OCI-LY7 (cell line): ENCODE measurements around the gene ITGAV. TPM values are rescaled to one million over a fixed set of nuclear protein-coding genes. Genes with fewer than 3 reads are reported as not detected.

Experiments
- BruUV-seq: library from RNA; stranded (reverse); fragments of 400-500 nt; replicated peaks from 2 replicates; lab custom pipeline; 2021; lab: Mats Ljungman, UMichigan
- CTCF ChIA-PET: fragments of 300-600 bp; sonication (Branson Sonifier 250); formaldehyde crosslinking; loops from one replicate; lab custom pipeline; 2022; ENCODE audit warnings: antibody characterized with exemption; ENCODE audit not compliant: unreplicated experiment; lab: Charles Lee
- POLR2A ChIA-PET: fragments of 300-600 bp; sonication (Branson Sonifier 250); formaldehyde crosslinking; loops from one replicate; lab custom pipeline; 2022; ENCODE audit warnings: antibody characterized with exemption; lab: Charles Lee
- DNase-seq: peaks from one replicate; pipeline ENCODE4 v3.0.0-alpha.2; 2015; ENCODE audit warnings: low spot score
- H2AFZ ChIP-seq: fragments of 200-600 bp; sonication (generic), shearing (Covaris generic); 2 replicates; pipeline ENCODE4 v1.6.1; 2014; ENCODE audit warnings: mild to moderate bottlenecking, antibody characterized with exemption, low read length, moderate library complexity
- H3K27ac ChIP-seq: fragments of 200-600 bp; sonication (generic); 2 replicates; pipeline ENCODE4 v1.5.1; 2014; ENCODE audit warnings: mixed run types, low read depth, mild to moderate bottlenecking, moderate library complexity, low read length, inconsistent platforms; ENCODE audit not compliant: poor library complexity, severe bottlenecking
- H3K36me3 ChIP-seq: fragments of 200-600 bp; sonication (generic); 2 replicates; pipeline ENCODE4 v1.6.1; 2014; ENCODE audit warnings: mild to moderate bottlenecking, antibody characterized with exemption, low read length, moderate library complexity, mixed read lengths; ENCODE audit not compliant: insufficient read depth
- H3K4me1 ChIP-seq: fragments of 200-600 bp; sonication (generic); 2 replicates; pipeline ENCODE4 v1.5.1; 2014; ENCODE audit warnings: mild to moderate bottlenecking, low read length; ENCODE audit not compliant: insufficient read depth, poor library complexity, severe bottlenecking
- H3K4me2 ChIP-seq: fragments of 200-600 bp; sonication (generic); 2 replicates; pipeline ENCODE4 v1.6.1; 2014; ENCODE audit warnings: mild to moderate bottlenecking, low read length
- H3K4me3 ChIP-seq: fragments of 200-600 bp; sonication (generic); 2 replicates; pipeline ENCODE4 v1.5.1; 2014; ENCODE audit warnings: mild to moderate bottlenecking, low read depth, low read length; ENCODE audit not compliant: poor library complexity, severe bottlenecking
- H3K79me2 ChIP-seq: fragments of 200-600 bp; sonication (generic); 2 replicates; pipeline ENCODE4 v1.6.1; 2016; ENCODE audit warnings: low read depth, mild to moderate bottlenecking, low read length, moderate library complexity, mixed read lengths; ENCODE audit not compliant: insufficient read depth
- H3K9me2 ChIP-seq: fragments of 200-600 bp; sonication (generic); 2 replicates; pipeline ENCODE4 v1.6.1; 2016; ENCODE audit warnings: mild to moderate bottlenecking, low read length, mixed read lengths; ENCODE audit not compliant: insufficient read depth
- H3K9me3 ChIP-seq: fragments of 200-600 bp; sonication (generic); 2 replicates; pipeline ENCODE4 v1.6.1; 2014; ENCODE audit warnings: mild to moderate bottlenecking, mixed run types, low read length, mixed read lengths
- H4K20me1 ChIP-seq: fragments of 200-600 bp; sonication (generic); 2 replicates; pipeline ENCODE4 v1.6.1; 2014; ENCODE audit warnings: mild to moderate bottlenecking, antibody characterized with exemption, low read length, moderate library complexity, mixed read lengths; ENCODE audit not compliant: insufficient read depth
- EZH2phosphoT487 ChIP-seq: fragments of 200-600 bp; sonication (generic); IDR thresholded peaks from 2 replicates; pipeline ENCODE4 v1.6.1; 2018; ENCODE audit warnings: low read depth, borderline replicate concordance, mild to moderate bottlenecking, mixed run types, antibody characterized with exemption, low read length, moderate library complexity, mixed read lengths
- intact Hi-C: fragments of 100-400 bp; cut with micrococcal nuclease; formaldehyde crosslinking; loops from one replicate; pipeline ENCODE4 v1.10.0; 2022; ENCODE audit not compliant: unreplicated experiment
- total RNA-seq, 2 experiments: library from RNA; depleted of rRNA in 1 of 2; stranded (reverse); fragments of >200 nt in 1 of 2; shearing (Covaris generic) in 1 of 2; gene quantifications; 2 replicates each; pipeline ENCODE4 v1.2.3, GENCODE V29; 2014 to 2022
- TF ChIP-seq, protein P1 (sequence below): fragments of 200-600 bp; sonication (generic); conservative IDR thresholded peaks from 2 replicates; pipeline ENCODE4 v1.5.1; 2014; ENCODE audit warnings: mild to moderate bottlenecking, antibody characterized with exemption, low read length, moderate library complexity, mixed read lengths

Gene ITGAV
- total RNA-seq, 2 experiments from 2014 or later, result 1.1 to 3.2 TPM

DNA sequence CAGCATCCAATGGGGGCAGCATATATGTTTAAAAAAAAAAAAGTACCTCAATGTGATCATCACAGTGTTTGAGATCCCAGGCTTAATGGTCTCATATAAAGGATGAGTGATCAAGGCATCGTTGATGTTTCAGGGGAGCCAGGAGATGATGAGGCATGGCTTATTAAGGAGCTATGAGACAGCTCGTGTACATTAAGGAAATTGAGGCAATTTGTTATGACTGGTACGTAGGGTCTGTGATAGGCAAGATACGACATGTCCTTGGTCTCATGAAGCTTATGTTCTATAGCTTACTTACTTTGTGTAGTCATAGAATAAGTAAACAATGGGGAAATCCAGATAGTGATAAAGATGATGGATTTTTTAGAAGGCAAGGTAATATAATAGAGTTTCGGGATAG lies 54.9 kb downstream of the ITGAV start:
- H3K9me2 ChIP-seq, result no peaks in the 10 kb centered on the region
- POLR2A ChIA-PET, result interaction anchor here (0.6 kb wide), 1 partner anchor 403 kb away, joined by 7 read pairs; no protein-coding TSS in a partner anchor

GRCh38 chr2:186645999-186646398 lies 56.1 kb downstream of the ITGAV start:
- no peaks in the 10 kb centered on the region for H3K36me3 ChIP-seq
- DNase-seq, result no peak
- no peaks in the 10 kb centered on the region for H3K79me2 ChIP-seq
- H3K9me3 ChIP-seq, result no peaks in the 10 kb centered on the region
- no peak overlapping the region for H3K27ac ChIP-seq
- ChIA-PET POLR2A (no interaction called here), CTCF (no interaction called here)
- no TSS peak for BruUV-seq
- H3K9me2 ChIP-seq, result no peaks in the 10 kb centered on the region
- H3K4me3 ChIP-seq, result no peak overlapping the region
- H3K4me1 ChIP-seq, result no peaks in the 10 kb centered on the region
- H2AFZ ChIP-seq, result no peak overlapping the region
- H3K4me2 ChIP-seq, result no peak overlapping the region
- intact Hi-C loops, result no loop called here
- no peak for TF ChIP-seq EZH2phosphoT487
- TF ChIP-seq, protein P1, sequence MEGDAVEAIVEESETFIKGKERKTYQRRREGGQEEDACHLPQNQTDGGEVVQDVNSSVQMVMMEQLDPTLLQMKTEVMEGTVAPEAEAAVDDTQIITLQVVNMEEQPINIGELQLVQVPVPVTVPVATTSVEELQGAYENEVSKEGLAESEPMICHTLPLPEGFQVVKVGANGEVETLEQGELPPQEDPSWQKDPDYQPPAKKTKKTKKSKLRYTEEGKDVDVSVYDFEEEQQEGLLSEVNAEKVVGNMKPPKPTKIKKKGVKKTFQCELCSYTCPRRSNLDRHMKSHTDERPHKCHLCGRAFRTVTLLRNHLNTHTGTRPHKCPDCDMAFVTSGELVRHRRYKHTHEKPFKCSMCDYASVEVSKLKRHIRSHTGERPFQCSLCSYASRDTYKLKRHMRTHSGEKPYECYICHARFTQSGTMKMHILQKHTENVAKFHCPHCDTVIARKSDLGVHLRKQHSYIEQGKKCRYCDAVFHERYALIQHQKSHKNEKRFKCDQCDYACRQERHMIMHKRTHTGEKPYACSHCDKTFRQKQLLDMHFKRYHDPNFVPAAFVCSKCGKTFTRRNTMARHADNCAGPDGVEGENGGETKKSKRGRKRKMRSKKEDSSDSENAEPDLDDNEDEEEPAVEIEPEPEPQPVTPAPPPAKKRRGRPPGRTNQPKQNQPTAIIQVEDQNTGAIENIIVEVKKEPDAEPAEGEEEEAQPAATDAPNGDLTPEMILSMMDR, result no peak
- H4K20me1 ChIP-seq, result no peaks in the 10 kb centered on the region

More for the DNA sequence above, 54.9 kb downstream of the ITGAV start:
- Histone ChIP-seq H4K20me1 (no peaks in the 10 kb centered on the region), H3K27ac (no peak overlapping the region), H3K4me3 (no peak overlapping the region), H3K79me2 (no peaks in the 10 kb centered on the region), H3K4me1 (no peaks in the 10 kb centered on the region), H3K36me3 (no peaks in the 10 kb centered on the region), H2AFZ (no peak overlapping the region), H3K9me3 (no peaks in the 10 kb centered on the region), H3K4me2 (no peak overlapping the region)
- CTCF ChIA-PET, result no interaction called here
- no peak for TF ChIP-seq EZH2phosphoT487
- TF ChIP-seq, protein P1, result no peak
- intact Hi-C loops, result no loop called here
- DNase-seq, result no peak
- no TSS peak for BruUV-seq

DNA sequence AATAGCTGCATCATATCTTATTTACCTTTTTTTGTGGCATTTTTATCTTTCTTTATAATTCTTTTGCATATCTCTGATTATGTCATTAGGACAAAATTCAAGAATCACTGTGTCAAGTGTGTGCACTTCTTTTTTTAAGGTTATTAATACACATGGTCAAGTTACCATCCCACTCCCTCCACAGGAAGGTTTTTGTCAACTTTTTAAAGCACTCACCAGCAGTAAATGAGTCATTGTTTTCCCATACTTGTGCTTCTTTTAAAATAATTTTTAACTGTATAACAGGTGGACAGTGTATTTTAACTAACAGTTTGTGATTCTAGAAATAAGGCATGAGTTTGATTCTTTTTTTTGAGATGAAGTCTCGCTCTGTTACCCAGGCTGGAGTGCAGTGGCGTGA lies 58.3 kb downstream of the ITGAV start:
- Histone ChIP-seq H3K9me2 (no peaks in the 10 kb centered on the region), H3K27ac (no peak overlapping the region), H4K20me1 (no peaks in the 10 kb centered on the region), H3K4me1 (no peaks in the 10 kb centered on the region), H3K4me2 (no peak overlapping the region), H3K9me3 (no peaks in the 10 kb centered on the region), H3K4me3 (no peak overlapping the region), H3K79me2 (no peaks in the 10 kb centered on the region), H2AFZ (no peak overlapping the region), H3K36me3 (no peaks in the 10 kb centered on the region)
- DNase-seq, result no peak
- ChIA-PET POLR2A (interaction anchor here (0.6 to 1.0 kb wide), 2 partner anchors 59 to 81 kb away, joined by 3 read pairs; no protein-coding TSS in a partner anchor), CTCF (no interaction called here)
- BruUV-seq, result no TSS peak
- intact Hi-C loops, result no loop called here
- TF ChIP-seq, protein P1, result no peak
- TF ChIP-seq EZH2phosphoT487, result no peak
